ENCODE measurements around the gene PRTN3.
"Not testable (repeated sequence)": the region's sequence is repeated elsewhere in the genome, so short reads cannot be mapped to it uniquely, and the experiment has no call there.

PRTN3 gene

DNA sequence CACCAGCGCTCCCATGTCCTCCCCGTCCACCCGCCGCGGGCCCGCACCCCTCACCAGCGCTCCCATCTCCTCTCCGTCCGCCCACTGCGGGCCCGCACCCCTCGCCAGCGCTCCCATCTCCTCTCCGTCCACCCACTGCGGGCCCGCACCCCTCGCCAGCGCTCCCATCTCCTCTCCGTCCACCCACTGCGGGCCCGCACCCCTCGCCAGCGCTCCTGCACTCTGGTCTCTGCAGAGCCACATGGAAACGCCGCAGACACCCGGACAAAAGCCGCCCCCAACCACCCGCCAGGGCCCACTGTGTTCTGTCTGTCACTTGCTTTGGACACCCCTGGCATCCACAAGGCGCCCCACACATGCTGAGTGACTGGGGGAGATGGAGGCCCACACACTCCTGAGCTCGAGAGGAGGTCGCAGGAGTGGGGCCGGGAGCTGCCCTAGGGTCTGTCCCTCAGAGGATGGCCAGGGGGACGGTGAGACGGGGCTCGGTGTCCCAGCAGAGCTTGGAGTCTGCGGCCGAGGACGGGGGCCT lies 26.0 kb downstream of the PRTN3 start:
- DNase-seq (ENCODE audit: low read depth) = no peak

DNA sequence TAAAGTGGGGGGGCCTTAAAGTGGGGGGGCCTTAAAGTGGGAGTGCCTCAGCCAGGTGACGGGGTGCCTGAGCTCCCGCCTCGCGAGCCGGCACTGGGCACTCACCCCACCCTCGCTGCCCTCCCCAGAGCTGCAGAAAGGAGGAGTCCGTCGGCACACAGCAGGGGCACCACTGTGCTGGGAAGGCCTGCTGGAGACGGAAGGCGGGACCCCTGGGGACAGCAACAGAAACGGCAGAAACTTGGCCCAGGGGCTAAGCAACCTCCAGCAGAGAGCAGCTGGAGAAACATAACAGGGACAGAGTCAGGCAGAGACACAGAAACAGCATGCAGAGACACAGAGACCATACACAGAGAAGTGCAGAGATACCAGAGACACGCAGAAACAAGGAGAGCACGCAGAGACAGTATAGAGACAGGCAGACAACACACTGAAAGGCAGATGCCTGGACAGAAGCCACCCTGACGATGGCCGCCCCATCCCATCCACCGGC lies 26.5 kb downstream of the PRTN3 start:
- no peak for DNase-seq (ENCODE audit: low read depth)

DNA sequence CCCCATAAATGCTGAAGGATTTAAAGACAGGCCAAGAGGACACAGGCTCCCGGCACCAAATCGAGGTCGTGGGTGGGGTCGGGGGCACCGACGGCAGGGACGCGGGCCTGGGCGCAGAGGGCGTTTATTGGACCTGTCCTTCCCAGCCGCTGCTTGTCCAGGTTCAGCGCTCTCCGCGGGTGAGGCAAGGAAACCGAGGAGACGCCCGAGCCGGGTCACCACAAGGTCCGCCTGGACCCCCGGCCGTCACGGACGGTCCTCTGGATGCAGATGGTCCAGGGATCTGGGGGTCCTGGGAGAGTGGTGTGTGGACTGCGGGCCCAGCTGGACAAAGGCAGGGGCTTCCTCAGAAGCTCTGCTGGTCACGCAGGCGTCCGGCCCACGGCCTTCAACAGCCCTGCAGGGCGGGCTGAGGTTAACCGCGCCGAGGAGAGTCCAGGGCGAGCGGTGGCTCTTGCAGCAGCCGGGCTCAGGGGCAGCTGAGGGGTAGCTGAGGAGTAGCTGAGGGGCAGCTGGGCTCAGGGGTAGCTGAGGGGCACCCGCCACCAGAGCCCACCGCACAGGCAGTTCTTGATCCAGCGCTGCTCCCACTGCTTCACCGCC lies 27.2 kb downstream of the PRTN3 start:
- no peak for DNase-seq (ENCODE audit: low read depth)

DNA sequence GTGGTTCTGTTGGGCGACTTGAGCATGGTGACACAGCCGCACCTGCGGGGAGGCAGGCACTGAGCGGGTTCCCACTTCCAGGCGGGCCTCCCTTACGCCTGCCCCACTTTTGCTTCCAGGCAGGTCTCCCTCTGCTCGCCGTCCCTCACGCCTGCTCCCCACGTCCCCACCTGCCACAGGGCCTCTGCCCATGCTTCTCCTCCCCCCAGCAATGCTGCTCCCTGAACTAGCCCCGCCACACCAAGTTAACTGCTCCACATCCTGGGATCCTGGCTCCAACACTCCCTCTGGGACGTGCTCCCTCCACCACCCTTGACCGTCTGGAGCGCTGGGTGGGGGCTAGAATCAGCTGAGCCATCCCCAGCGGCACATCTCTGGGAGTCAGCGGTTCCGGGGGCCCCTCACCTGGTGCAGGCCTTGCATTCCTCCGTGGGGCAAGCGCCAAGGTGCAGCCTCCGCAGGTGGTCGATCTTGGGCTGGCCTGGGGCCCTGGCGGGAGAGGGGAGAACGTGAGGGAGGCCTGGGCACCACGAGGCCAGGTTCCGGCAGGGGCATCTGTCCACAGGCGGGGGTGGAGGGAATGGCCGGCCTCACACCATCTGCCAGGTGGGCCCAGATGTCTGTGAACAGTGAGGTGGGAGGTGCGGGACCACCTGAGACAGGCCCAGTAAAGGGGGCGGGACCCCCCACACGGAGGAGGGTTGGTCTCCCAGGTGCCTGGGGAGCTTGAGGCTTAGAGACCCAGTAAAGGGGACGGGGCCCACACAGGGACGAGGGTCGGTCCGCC lies 27.9 kb downstream of the PRTN3 start:
- no peak for DNase-seq (ENCODE audit: low read depth)

DNA sequence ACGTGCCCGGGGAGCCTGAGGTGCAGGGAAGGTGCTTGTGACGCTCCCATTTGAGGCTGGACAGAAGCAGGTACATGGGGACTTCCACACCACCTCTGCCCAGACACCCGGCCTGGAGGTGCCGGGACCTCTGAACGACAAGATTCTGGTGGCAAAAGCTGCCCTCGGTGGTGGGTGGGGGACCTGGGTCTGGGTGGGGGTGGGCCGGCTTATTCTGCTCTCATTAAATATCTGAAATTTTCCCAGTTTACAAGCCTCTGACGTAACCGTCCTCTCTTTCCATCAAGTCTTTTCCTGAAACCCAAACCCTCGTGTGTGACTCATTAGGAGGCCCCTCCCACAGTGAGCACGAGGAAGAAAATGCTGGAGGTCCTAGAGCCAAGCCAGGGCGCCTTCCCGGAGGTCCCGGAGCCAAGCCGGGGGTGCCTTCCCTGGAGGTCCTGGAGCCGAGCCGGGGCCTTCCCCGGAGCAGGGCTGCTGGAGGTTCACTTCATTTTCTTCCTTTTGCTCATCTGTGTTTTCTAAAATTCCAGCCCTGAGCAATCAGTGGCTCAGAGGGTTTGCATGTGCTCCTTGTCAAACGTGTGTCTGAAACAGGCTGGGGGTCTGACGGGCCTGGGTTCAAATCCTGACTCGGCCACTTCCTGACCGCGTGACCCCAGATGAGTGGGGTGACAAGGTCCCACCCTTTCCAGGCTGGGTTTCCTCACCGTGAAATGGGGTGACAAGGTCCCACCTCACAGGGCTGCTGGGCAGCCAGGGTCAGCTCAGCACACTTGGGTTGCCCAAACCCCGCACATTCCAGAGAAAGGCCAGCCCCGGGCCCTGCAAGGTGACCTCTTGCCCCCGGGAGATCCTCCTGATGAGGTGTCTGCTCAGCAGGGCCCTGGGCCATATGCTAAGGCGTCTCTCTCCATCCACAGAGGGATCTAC lies 28.7 kb downstream of the PRTN3 start:
- DNase-seq (ENCODE audit: low read depth) = no peak

DNA sequence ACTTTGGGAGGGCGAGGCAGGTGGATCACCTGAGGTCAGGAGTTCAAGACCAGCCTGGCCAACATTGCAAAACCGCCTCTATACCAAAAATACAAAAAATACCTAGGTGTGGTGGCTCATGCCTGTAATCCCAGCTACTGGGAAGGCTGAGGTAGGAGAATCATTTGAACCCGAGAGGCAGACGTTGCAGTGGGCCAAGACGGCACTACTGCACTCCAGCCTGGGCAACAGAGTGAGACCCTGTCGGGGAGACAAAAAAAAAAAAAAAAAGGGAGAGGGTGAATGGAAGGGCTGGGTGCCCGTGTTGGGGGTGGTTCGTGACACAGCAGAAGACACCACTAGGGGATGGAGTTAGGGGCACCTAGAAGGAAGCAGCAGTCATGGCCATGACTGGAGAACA lies 29.5 kb downstream of the PRTN3 start:
- DNase-seq (ENCODE audit: low read depth) = no peak

DNA sequence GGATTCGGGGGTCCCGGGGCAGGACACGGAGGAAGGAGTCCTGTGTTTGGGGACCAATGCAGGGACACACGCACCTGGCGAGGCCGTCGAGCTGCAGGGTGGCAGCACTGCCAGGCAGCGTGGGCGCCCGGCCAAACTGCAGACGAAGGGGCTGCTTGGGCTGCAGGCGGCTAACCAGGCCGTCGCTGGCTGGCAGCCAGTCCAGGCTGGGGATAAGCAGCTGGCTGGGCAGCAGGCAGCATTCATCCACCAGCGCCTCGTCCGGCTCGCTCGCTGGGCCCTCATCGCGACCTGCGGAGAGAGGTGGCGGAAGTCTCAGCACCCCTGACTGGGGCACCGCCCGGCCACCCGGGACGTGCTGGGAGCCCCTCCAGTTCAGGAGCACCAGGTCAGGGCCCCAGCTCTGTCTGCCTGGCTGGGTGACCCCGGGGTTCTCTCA lies 30.2 kb downstream of the PRTN3 start:
- DNase-seq (ENCODE audit: low read depth) = no peak

DNA sequence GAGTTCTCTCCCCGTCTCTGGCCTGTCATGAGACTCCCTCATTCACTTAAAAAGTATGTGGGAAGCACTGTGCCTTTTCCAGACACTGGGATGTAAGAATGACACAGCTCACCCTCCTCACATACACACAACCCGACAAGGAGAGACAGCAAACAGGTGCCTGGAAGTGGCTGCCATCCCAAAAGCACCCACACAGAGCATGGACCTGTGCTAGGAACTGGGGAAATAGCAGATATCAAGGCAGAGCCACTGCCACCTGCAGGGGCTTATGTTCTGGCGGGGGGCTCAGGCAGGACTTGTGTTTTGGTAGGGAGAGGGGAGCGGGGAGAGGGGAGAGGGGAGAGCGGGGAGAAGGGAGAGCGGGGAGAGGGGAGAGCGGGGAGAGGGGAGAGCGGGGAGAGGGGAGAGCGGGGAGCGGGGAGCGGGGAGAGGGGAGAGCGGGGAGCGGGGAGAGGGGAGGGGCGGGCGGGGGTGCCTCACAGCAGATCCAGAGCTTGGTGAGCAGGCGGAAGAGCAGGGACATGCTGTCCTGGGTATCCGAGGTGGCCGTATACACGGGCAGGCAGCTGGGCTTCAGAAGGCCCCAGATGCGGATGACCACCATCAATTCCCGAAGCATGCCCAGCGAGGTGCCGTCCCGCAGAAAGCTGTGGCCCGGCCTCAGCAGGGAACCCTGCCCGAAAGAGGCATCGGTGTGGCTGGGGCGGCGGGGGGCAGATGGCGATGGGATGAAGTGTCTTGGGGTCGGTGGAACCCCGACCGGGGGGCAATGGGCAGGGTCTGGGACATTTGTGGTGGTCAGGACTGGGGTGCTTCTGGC lies 30.9 kb downstream of the PRTN3 start:
- no peak for DNase-seq (ENCODE audit: low read depth)

DNA sequence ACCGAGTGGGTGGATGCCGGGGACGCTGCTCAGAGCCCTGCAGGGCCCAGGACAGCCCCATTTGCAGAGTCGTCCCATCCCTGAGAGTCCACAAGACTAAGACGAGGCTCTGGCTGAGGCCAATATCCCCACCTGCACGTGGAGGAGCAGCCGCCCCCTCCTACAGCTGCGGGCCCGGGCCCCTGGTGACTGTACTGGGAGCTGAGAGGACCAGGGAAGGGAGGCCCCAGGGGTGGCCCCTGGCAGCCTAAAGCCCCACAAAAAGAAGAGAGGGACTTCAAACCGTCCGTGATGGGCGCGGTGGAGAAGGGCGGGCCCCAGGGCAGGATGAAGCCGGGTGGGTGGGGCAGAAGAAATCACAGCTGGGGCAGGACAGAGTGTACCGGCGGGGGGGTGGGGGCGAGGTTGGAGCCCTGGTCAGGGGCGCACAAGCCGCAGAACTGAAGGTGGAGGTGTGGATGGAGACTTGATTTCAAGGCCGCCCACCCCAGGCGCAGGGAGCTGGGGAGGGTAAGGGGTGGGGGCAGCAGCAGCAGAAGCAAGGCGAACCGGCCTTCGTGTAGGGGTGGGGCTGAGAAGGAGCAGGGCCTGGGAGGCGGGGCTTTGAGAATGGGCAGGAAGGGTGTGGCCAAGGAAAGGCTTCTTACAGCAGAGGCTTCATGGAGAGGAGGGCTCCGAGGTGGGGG lies 31.6 kb downstream of the PRTN3 start:
- DNase-seq (ENCODE audit: low read depth) = peak; percentile 74

DNA sequence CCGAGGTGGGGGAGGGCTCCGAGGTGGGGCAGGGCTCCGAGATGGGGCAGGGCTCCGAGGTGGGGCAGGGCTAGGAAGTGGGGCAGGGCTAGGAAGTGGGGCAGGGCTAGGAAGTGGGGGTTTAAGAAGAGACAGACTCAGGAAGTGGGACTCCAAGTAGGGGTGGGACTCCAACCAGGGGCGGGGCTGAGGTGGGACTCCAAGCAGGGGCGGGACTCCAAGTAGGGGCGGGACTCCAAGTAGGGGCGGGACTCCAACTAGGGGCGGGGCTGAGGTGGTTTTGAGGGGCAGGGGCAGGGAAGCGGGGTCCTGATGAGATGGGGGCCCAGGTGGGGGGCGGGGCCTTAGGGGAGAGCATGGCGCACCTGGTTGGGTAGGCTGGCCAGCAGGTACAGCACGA lies 32.3 kb downstream of the PRTN3 start:
- DNase-seq (ENCODE audit: low read depth) = peak; percentile 71

DNA sequence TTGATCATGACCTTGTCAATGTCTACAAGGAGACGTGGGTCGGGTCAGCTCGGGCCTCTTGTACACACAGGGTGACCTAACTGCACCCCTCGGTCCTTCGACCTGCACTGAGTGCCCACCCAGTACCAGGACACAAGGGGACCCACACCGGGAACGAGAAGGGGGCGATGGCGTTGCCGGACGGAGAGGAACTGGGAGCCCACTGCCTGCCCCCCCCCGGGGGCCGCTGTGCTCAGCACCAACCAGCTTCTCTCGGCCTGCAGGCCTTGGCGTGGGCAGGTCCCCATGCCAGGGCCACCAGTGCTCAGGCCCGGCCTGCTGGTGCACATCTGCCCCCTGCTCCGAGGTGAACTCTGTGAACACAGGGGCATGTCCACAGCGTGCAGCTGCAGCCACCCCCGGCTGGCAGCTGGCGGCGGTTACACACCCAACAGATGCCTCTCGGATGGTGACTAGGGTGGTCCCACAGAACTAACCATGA lies 32.8 kb downstream of the PRTN3 start:
- DNase-seq (ENCODE audit: low read depth) = no peak

DNA sequence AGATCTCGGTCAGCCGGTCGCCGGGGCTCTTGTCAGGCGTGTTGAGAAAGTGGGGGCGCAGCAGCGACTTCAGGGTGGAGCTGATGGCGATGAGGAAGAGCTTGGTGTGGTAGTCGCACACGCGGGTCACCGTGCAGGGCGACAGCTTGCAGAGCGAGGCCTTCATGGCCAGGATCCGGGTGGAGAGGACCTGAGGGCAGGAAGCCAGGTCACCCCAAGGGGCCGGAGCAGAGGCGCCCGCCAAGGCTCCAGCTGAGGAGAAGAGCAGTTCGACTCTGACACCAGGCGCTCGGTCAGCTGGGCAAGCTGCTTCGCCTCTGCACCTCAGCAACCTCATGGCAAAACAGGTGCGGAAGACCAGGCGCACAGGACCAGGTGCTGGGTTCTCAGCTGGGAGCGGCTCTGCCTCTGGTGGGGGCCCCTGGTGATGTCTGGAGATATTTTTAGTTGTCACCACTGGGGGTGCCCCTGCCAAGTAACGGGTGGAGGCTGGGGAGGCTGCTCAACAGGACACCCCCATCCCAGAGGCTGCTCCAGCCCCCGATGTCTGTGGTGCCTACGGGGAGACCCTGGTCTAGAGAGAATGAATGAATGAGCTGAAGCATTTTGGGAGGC lies 34.6 kb downstream of the PRTN3 start:
- DNase-seq (ENCODE audit: low read depth) = no peak

DNA sequence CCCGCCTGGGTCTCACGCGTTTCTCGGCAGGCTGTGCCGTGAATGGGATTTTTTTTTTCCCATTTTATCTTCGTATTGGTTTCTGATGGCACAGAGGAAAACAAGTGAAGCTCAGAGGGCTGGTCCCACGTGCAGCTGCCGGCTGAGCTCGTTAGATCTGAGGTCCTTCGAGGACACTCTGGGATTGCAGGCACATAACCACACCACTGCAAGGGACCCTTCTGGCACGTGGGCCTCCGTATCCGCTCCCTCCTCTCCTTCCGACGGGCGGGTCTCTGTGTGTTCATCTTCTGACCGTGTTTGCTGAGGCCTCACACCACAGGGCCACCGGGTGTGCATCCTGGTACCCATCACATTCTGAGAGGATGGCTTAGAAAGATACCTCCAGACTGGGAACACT lies 35.3 kb downstream of the PRTN3 start:
- no peak for DNase-seq (ENCODE audit: low read depth)

DNA sequence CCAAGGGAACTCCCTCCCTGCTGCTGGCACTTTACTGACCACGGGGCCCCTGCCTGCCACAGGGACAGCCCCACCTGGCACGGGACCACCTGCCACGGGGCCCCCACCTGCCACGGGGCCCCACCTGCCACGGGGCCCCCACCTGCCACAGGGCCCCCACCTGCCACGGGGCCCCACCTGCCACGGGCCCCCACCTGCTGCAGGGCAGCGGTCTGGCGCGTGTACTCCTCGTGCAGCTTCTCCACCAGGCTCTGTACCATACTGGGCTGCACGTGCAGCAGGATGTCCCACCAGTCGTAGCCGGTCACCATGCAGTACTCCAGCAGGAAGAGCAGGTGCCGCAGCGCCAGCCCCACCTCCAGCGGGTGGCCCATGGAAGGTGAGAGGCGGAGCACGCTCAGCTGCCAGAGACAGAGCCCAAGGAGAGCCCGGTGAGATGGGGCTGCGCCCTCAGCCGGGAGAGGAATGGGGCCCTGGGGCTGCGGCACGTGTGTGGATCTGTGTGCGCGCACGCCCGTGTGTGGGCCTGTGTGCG lies 36.0 kb downstream of the PRTN3 start:
- no peak for DNase-seq (ENCODE audit: low read depth)

DNA sequence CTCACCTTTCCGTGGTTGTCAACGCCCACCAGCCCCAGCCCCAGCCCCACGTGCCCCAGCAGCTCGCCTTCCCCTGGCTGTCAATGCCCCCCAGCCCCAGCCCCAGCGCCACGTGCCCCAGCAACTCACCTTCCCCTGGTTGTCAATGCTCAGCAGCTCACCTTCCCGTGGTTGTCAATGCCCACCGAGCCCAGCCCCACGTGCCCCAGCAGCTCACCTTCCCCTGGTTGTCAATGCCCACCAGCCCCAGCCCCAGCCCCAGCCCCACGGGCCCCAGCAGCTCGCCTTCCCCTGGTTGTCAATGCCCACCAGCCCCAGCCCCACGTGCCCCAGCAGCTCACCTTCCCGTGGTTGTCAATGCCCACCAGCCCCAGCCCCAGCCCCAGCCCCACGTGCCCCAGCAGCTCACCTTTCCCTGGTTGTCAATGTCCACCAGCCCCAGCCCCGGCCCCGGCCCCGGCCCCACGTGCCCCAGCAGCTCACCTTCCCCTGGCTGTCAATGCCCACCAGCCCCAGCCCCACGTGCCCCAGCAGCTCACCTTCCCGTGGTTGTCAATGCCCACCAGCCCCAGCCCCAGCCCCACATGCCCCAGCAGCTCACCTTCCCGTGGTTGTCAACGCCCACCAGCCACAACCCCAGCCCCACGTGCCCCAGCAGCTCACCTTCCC lies 37.3 kb downstream of the PRTN3 start:
- not testable (repeated sequence) for DNase-seq (ENCODE audit: low read depth)

DNA sequence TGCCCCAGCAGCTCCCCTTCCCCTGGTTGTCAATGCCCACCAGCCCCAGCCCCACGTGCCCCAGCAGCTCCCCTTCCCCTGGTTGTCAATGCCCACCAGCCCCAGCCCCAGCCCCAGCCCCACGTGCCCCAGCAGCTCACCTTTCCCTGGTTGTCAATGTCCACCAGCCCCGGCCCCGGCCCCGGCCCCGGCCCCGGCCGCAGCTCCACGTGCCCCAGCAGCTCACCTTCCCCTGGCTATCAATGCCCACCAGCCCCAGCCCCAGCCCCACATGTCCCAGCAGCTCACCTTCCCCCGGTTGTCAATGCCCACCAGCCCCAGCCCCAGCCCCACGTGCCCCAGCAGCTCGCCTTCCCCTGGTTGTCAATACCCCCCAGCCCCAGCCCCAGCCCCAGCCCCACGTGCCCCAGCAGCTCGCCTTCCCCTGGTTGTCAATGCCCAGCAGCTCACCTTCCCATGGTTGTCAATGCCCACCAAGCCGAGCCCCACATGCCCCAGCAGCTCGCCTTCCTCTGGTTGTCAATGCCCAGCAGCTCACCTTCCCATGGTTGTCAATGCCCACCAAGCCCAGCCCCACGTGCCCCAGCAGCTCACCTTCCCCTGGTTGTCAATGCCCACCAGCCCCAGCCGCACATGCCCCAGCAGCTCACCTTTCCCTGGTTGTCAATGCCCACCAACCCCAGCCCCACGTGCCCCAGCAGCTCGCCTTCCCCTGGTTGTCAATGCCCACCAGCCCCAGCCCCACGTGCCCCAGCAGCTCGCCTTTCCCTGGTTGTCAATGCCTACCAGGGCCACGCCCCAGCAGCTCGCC lies 38.2 kb downstream of the PRTN3 start:
- not testable (repeated sequence) for DNase-seq (ENCODE audit: low read depth)

DNA sequence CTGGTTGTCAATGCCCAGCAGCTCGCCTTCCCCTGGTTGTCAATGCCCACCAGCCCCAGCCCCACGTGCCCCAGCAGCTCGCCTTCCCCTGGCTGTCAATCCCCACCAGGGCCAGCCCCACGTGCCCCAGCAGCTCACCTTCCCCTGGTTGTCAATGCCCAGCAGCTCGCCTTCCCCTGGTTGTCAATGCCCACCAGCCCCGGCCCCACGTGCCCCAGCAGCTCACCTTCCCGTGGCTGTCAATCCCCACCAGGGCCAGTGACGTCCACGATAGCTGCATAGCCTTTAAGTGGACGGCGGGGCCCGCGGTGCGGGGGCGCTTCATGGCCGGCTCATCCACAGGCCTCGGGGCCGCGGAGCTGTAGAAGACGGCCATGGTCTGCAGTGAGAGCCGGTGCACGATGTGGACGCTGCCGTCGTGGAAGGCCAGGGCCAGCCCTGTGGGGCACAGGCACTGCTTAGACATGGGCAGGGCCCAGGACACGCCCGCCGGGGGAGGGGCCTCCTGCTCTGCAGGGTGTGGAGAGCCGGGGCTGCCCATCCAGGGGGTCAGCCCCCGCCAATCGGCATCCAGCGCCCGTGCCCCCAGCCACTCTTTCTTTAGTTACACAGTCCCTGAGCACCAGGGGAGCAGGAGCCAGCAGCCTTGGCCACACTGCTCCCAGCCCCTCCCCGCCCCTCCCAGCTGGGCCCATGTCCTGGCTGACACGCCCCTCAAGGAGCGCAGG lies 39.1 kb downstream of the PRTN3 start:
- DNase-seq (ENCODE audit: low read depth) = no peak

Measured in activated T-helper 1 cell treated with Interleukin-2 at 50 U/mL for 16 hours (primary cell).